Measurements from ENCODE around the gene CARS2. TPM values are rescaled to one million over a fixed set of nuclear protein-coding genes. Genes with fewer than 3 reads are reported as not detected.

The CARS2 gene
- total RNA-seq, 1 experiment from 2014 or later, result 70.9 TPM

Other genes starting within 250 kb of the CARS2 start
- gene RAB20, start 144.4 kb downstream of the CARS2 start, total RNA-seq (2014; rRNA removed), result 22.9 and 27.9 TPM in 2 replicates
- 18.7 and 19.0 TPM in 2 replicates for gene NAXD, start 90.6 kb downstream of the CARS2 start, total RNA-seq (2014; rRNA removed)
- 17.9 and 20.8 TPM in 2 replicates for gene ING1, start 7.6 kb upstream of the CARS2 start, total RNA-seq (2014; rRNA removed)
- gene ANKRD10, start 209.0 kb upstream of the CARS2 start, total RNA-seq (2014; rRNA removed), result 47.1 and 60.2 TPM in 2 replicates